ENCODE results near the gene GNLY.

Gene GNLY

GRCh38 chr2:85733121-85733960 is 39.2 kb downstream of the GNLY start:
- Histone ChIP-seq H3K4me3 (ENCODE audit: low read depth, low read length, poor library complexity, severe bottlenecking) (no peak overlapping the region), H3K9me2 (ENCODE audit: low read depth, low read length) (no peaks in the 10 kb centered on the region), H4K20me1 (ENCODE audit: insufficient read depth, low read length) (no peaks in the 10 kb centered on the region), H3K9ac (ENCODE audit: low read length) (no peak overlapping the region), H3K79me2 (ENCODE audit: insufficient read depth, low read length) (no peaks in the 10 kb centered on the region), H3K27me3 (ENCODE audit: insufficient read depth, low read length) (no peaks in the 10 kb centered on the region), H3K27ac (ENCODE audit: low read depth, low read length, poor library complexity, severe bottlenecking) (no peak overlapping the region), H3K36me3 (ENCODE audit: insufficient read depth, low read length) (no peaks in the 10 kb centered on the region), H2AFZ (ENCODE audit: low read length) (no peak overlapping the region), H3K4me1 (ENCODE audit: insufficient read depth, low read length, severe bottlenecking) (no peaks in the 10 kb centered on the region), H3F3A (ENCODE audit: insufficient read depth, low read length) (no peaks in the 10 kb centered on the region), H3K4me2 (ENCODE audit: low read length) (no peak overlapping the region), H3K9me3 (ENCODE audit: low read length) (no peaks in the 10 kb centered on the region)
- no peak for TF ChIP-seq EZH2 (IDR thresholded peaks at IDR 0.05; ENCODE audit: borderline replicate concordance, low read length)
- TF ChIP-seq, protein P1, sequence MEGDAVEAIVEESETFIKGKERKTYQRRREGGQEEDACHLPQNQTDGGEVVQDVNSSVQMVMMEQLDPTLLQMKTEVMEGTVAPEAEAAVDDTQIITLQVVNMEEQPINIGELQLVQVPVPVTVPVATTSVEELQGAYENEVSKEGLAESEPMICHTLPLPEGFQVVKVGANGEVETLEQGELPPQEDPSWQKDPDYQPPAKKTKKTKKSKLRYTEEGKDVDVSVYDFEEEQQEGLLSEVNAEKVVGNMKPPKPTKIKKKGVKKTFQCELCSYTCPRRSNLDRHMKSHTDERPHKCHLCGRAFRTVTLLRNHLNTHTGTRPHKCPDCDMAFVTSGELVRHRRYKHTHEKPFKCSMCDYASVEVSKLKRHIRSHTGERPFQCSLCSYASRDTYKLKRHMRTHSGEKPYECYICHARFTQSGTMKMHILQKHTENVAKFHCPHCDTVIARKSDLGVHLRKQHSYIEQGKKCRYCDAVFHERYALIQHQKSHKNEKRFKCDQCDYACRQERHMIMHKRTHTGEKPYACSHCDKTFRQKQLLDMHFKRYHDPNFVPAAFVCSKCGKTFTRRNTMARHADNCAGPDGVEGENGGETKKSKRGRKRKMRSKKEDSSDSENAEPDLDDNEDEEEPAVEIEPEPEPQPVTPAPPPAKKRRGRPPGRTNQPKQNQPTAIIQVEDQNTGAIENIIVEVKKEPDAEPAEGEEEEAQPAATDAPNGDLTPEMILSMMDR (IDR thresholded peaks at IDR 0.05; ENCODE audit: low read length): no peak

GRCh38 chr2:85734015-85734414 is 39.9 kb downstream of the GNLY start:
- Histone ChIP-seq H3K27ac (ENCODE audit: low read depth, low read length, poor library complexity, severe bottlenecking) (no peak overlapping the region), H3K79me2 (ENCODE audit: insufficient read depth, low read length) (no peaks in the 10 kb centered on the region), H3K9me2 (ENCODE audit: low read depth, low read length) (no peaks in the 10 kb centered on the region), H3K27me3 (ENCODE audit: insufficient read depth, low read length) (no peaks in the 10 kb centered on the region), H3K36me3 (ENCODE audit: insufficient read depth, low read length) (no peaks in the 10 kb centered on the region), H3K4me1 (ENCODE audit: insufficient read depth, low read length, severe bottlenecking) (no peaks in the 10 kb centered on the region), H3K9ac (ENCODE audit: low read length) (no peak overlapping the region), H3K4me2 (ENCODE audit: low read length) (no peak overlapping the region), H3K9me3 (ENCODE audit: low read length) (no peaks in the 10 kb centered on the region), H4K20me1 (ENCODE audit: insufficient read depth, low read length) (no peaks in the 10 kb centered on the region), H3K4me3 (ENCODE audit: low read depth, low read length, poor library complexity, severe bottlenecking) (no peak overlapping the region), H3F3A (ENCODE audit: insufficient read depth, low read length) (no peaks in the 10 kb centered on the region), H2AFZ (ENCODE audit: low read length) (no peak overlapping the region)
- TF ChIP-seq EZH2 (IDR thresholded peaks at IDR 0.05; ENCODE audit: borderline replicate concordance, low read length): no peak
- TF ChIP-seq, protein P1 (IDR thresholded peaks at IDR 0.05; ENCODE audit: low read length): no peak

DNA sequence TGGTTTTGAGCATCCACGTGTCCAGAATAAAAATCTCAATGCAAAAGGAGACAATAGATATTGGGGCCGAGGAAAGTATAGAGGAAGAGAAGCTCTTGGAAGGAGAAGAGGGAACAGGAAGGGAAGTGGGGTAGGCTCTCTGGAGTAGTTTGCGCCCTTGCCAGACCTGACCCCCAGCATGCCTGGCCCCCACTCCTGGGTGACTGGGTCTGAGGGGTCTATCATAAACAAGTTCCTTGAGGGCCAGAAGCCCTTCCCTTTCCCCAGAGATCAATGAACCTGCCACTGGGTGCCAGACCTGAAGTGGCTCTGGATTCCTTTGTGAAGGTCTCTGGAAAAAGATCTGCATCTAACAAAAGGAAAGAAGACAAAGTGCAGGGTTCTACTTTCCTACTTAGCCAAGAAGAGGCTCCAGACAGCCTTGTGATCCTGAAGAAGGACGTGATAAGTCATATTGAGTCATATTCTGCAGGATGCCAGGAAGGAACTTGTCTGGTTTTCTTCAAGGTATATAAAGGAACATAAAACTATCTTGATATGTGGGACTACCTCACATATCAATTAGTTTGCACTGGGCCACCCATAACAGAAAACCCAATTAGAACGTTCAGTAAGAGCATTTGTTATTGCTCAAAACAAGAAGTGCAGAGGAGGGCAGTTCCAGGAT is 40.9 kb downstream of the GNLY start:
- Histone ChIP-seq H3K36me3 (ENCODE audit: insufficient read depth, low read length) (no peaks in the 10 kb centered on the region), H3K4me1 (ENCODE audit: insufficient read depth, low read length, severe bottlenecking) (no peaks in the 10 kb centered on the region), H3K79me2 (ENCODE audit: insufficient read depth, low read length) (no peaks in the 10 kb centered on the region), H3K4me3 (ENCODE audit: low read depth, low read length, poor library complexity, severe bottlenecking) (no peak overlapping the region), H2AFZ (ENCODE audit: low read length) (no peak overlapping the region), H3F3A (ENCODE audit: insufficient read depth, low read length) (no peaks in the 10 kb centered on the region), H3K27me3 (ENCODE audit: insufficient read depth, low read length) (no peaks in the 10 kb centered on the region), H3K9me3 (ENCODE audit: low read length) (no peaks in the 10 kb centered on the region), H3K4me2 (ENCODE audit: low read length) (no peak overlapping the region), H3K27ac (ENCODE audit: low read depth, low read length, poor library complexity, severe bottlenecking) (no peak overlapping the region), H3K9ac (ENCODE audit: low read length) (no peak overlapping the region), H4K20me1 (ENCODE audit: insufficient read depth, low read length) (no peaks in the 10 kb centered on the region), H3K9me2 (ENCODE audit: low read depth, low read length) (no peaks in the 10 kb centered on the region)
- TF ChIP-seq, protein P1 (IDR thresholded peaks at IDR 0.05; ENCODE audit: low read length): no peak
- no peak for TF ChIP-seq EZH2 (IDR thresholded peaks at IDR 0.05; ENCODE audit: borderline replicate concordance, low read length)

Data from OCI-LY1 (cell line).